Astrocyte (in vitro differentiated cells and primary cell): ENCODE measurements around the gene SFMBT2. TPM values are rescaled to one million over a fixed set of nuclear protein-coding genes. Genes with fewer than 3 reads are reported as not detected.

Experiments
- DNase-seq: peaks from one replicate; pipeline ENCODE4 v3.0.0-alpha.2; 2010; ENCODE audit warnings: low read depth
- FAIRE-seq: peaks from 2 replicates; lab custom pipeline; 2011; peaks lifted over from hg19 to GRCh38; lab: Jason Lieb, UNC
- H2AFZ ChIP-seq: 2 replicates; pipeline ENCODE4 v1.6.0; 2012; ENCODE audit warnings: low read depth, low read length, inconsistent platforms
- H3K27ac ChIP-seq: 2 replicates; pipeline ENCODE4 v1.5.1; 2011; ENCODE audit warnings: low read depth, low read length, inconsistent platforms
- H3K27me3 ChIP-seq: 2 replicates; pipeline ENCODE4 v1.6.0; 2011; ENCODE audit warnings: low read length, inconsistent platforms; ENCODE audit not compliant: insufficient read depth
- H3K36me3 ChIP-seq: 2 replicates; pipeline ENCODE4 v1.5.1; 2011; ENCODE audit warnings: low read length, inconsistent platforms; ENCODE audit not compliant: insufficient read depth
- H3K4me1 ChIP-seq: 2 replicates; pipeline ENCODE4 v1.5.1; 2011; ENCODE audit warnings: low read length, inconsistent platforms; ENCODE audit not compliant: insufficient read depth
- H3K4me2 ChIP-seq: 2 replicates; pipeline ENCODE4 v1.6.0; 2012; ENCODE audit warnings: low read length, inconsistent platforms
- H3K4me3 ChIP-seq: 2 replicates; pipeline ENCODE4 v1.5.1; 2011; ENCODE audit warnings: low read depth, mild to moderate bottlenecking, low read length, inconsistent platforms; ENCODE audit not compliant: insufficient read depth
- H3K79me2 ChIP-seq: 2 replicates; pipeline ENCODE4 v1.6.0; 2012; ENCODE audit warnings: mild to moderate bottlenecking, low read length, inconsistent platforms; ENCODE audit not compliant: insufficient read depth
- H3K9ac ChIP-seq: 2 replicates; pipeline ENCODE4 v1.6.0; 2012; ENCODE audit warnings: mild to moderate bottlenecking, low read length, inconsistent platforms
- H3K9me3 ChIP-seq: 2 replicates; pipeline ENCODE4 v1.5.1; 2012; ENCODE audit warnings: low read depth, mild to moderate bottlenecking, low read length, inconsistent platforms; ENCODE audit not compliant: insufficient read depth
- H4K20me1 ChIP-seq: 2 replicates; pipeline ENCODE4 v1.6.0; 2012; ENCODE audit warnings: low read length, inconsistent platforms; ENCODE audit not compliant: insufficient read depth
- H3K27ac Mint-ChIP-seq: one replicate; pipeline ENCODE4 v1.8.0; 2021; ENCODE audit warnings: mild to moderate bottlenecking, mixed read lengths; ENCODE audit not compliant: unreplicated experiment
- H3K27me3 Mint-ChIP-seq: one replicate; pipeline ENCODE4 v1.8.0; 2021; ENCODE audit warnings: low read depth, mixed read lengths; ENCODE audit not compliant: unreplicated experiment
- H3K36me3 Mint-ChIP-seq: one replicate; pipeline ENCODE4 v1.8.0; 2021; ENCODE audit warnings: low read depth, mixed read lengths; ENCODE audit not compliant: unreplicated experiment
- H3K4me1 Mint-ChIP-seq: one replicate; pipeline ENCODE4 v1.8.0; 2021; ENCODE audit warnings: low read depth, mixed read lengths; ENCODE audit not compliant: unreplicated experiment
- H3K4me3 Mint-ChIP-seq: one replicate; pipeline ENCODE4 v1.8.0; 2021; ENCODE audit warnings: mild to moderate bottlenecking, moderate library complexity, mixed read lengths; ENCODE audit not compliant: unreplicated experiment
- H3K9me3 Mint-ChIP-seq: one replicate; pipeline ENCODE4 v1.8.0; 2021; ENCODE audit warnings: mild to moderate bottlenecking, mixed read lengths; ENCODE audit not compliant: unreplicated experiment
- CTCF ChIP-seq: IDR thresholded peaks from 2 replicates; pipeline ENCODE4 v1.5.1; 2011; ENCODE audit warnings: low read depth, mild to moderate bottlenecking, inconsistent platforms, low read length, moderate library complexity; ENCODE audit not compliant: insufficient read depth
- EZH2 ChIP-seq: IDR thresholded peaks from 2 replicates; pipeline ENCODE4 v1.6.1; 2012; ENCODE audit warnings: mild to moderate bottlenecking, low read length, inconsistent platforms; ENCODE audit not compliant: insufficient read depth
- total RNA-seq: library from RNA; stranded (reverse); gene quantifications from 2 replicates; pipeline ENCODE4 v1.2.1, GENCODE V29; 2021

The SFMBT2 gene
- total RNA-seq, 1 donor from 2014 or later = 3.9 TPM

DNA sequence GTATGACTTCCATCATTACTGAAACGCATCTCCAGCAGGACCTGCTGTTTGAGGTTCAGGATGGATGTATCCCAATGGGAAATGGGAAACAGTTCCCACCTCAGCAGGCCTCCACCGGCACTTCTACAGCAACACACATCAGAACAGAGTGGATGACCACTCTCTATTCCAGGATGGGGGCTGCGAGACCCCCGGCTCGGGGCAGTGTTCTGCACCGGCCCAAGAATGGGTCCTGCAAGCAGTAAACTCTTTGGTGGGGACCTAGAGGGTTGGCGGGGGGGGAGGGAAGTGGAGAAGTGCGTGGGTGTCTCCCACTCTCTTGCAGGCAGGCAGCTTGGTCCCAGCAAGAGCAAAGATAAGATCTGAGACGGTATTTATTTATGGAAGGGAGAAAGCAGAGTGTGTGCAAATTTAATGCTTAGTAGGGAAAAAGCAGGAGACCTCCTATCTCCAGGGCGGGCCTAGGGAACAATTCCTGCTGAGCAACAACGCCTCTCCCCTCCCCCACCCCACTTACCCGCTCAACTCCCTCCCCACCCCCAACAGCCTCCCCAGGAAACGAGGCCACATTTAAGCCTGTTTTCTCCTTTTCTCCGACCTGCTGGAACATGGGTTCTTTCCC is 4.0 kb downstream of the SFMBT2 start:
- H3K9me3 Mint-ChIP-seq = no peaks in the 10 kb centered on the region
- peak overlapping the region; percentile 97 for H3K4me2 ChIP-seq
- H3K36me3 ChIP-seq = no peaks in the 10 kb centered on the region
- no peak overlapping the region for H3K27ac Mint-ChIP-seq
- H3K4me1 ChIP-seq = peaks cover 22% of the 10 kb centered on the region
- H3K9ac ChIP-seq = peak overlapping the region; percentile 77
- H3K4me1 Mint-ChIP-seq = peaks cover 7% of the 10 kb centered on the region
- peaks cover 2% of the 10 kb centered on the region for H3K36me3 Mint-ChIP-seq
- no peaks in the 10 kb centered on the region for H3K9me3 ChIP-seq
- DNase-seq = no peak
- H3K27me3 Mint-ChIP-seq = peaks cover 7% of the 10 kb centered on the region
- H3K27me3 ChIP-seq = peaks cover 6% of the 10 kb centered on the region
- H3K27ac ChIP-seq = no peak overlapping the region
- no peak for TF ChIP-seq CTCF
- no peak for TF ChIP-seq EZH2
- H2AFZ ChIP-seq = peak overlapping the region; percentile 90
- H4K20me1 ChIP-seq = peaks cover 6% of the 10 kb centered on the region
- H3K4me3 ChIP-seq = no peak overlapping the region
- FAIRE-seq = no peak
- H3K4me3 Mint-ChIP-seq = peak overlapping the region; percentile 88
- peaks cover 4% of the 10 kb centered on the region for H3K79me2 ChIP-seq

DNA sequence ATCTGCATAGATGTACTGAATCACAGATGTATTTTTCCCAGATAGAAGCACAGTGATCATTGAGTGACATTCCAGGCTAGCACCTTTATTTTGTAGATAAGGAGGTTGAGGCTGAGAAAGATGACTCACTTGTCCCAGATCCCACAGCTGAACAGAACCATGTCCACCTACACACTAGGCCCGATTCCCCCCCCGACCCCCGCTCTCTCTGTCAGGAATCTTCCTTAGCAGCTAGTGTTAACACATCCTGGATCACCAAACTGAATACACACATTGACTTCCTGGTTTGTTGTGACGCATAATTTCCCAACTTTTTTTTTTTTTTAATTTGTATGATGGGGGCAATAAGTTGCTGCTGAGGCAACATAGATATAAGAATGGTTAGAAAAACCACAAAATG is 5.2 kb downstream of the SFMBT2 start:
- peaks cover 4% of the 10 kb centered on the region for H3K79me2 ChIP-seq
- no peak overlapping the region for H2AFZ ChIP-seq
- no peak for FAIRE-seq
- peaks cover 7% of the 10 kb centered on the region for H3K4me1 Mint-ChIP-seq
- H4K20me1 ChIP-seq = peaks cover 9% of the 10 kb centered on the region
- peaks cover 5% of the 10 kb centered on the region for H3K27me3 Mint-ChIP-seq
- no peak overlapping the region for H3K4me3 Mint-ChIP-seq
- no peak for DNase-seq
- TF ChIP-seq CTCF = no peak
- no peak for TF ChIP-seq EZH2
- H3K9ac ChIP-seq = no peak overlapping the region
- peaks cover 3% of the 10 kb centered on the region for H3K27me3 ChIP-seq
- no peaks in the 10 kb centered on the region for H3K36me3 ChIP-seq
- H3K27ac ChIP-seq = no peak overlapping the region
- peaks cover 18% of the 10 kb centered on the region for H3K4me1 ChIP-seq
- no peaks in the 10 kb centered on the region for H3K9me3 ChIP-seq
- no peaks in the 10 kb centered on the region for H3K9me3 Mint-ChIP-seq
- no peak overlapping the region for H3K4me2 ChIP-seq
- peaks cover 2% of the 10 kb centered on the region for H3K36me3 Mint-ChIP-seq
- H3K27ac Mint-ChIP-seq = no peak overlapping the region
- H3K4me3 ChIP-seq = no peak overlapping the region

DNA sequence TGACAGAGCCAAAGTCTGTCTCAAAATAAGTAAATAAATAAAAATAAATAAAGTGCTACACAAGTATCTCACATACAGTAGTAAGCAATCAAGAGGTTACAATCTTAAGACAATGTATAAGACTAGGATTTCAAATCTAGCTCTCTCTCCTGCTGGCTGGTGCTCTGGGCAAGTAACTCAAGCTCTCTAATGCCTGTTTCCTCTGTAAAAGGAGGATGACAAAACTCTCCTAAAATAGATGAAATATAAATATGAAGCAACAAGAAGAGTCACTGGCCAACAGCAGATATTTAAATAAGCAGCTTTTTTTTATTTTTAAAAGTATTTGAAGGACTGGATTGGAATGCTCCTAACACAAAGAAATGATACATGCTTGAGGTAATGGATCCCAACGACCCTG is 7.2 kb downstream of the SFMBT2 start:
- Histone ChIP-seq H2AFZ (no peak overlapping the region), H3K9ac (no peak overlapping the region), H3K4me3 (no peak overlapping the region), H4K20me1 (peaks cover 9% of the 10 kb centered on the region), H3K27me3 (no peaks in the 10 kb centered on the region), H3K79me2 (peaks cover 4% of the 10 kb centered on the region), H3K36me3 (no peaks in the 10 kb centered on the region), H3K4me2 (no peak overlapping the region), H3K27ac (no peak overlapping the region), H3K4me1 (peaks cover 16% of the 10 kb centered on the region), H3K9me3 (no peaks in the 10 kb centered on the region)
- Mint-ChIP-seq H3K9me3 (no peaks in the 10 kb centered on the region), H3K4me1 (peaks cover 7% of the 10 kb centered on the region), H3K36me3 (peaks cover 6% of the 10 kb centered on the region), H3K27ac (no peak overlapping the region), H3K4me3 (no peak overlapping the region), H3K27me3 (peaks cover 3% of the 10 kb centered on the region)
- FAIRE-seq (no peak), DNase-seq (no peak)
- TF ChIP-seq EZH2 (no peak), CTCF (no peak)
